ENCODE measurements around the gene ANXA11. TPM values are rescaled to one million over a fixed set of nuclear protein-coding genes. Genes with fewer than 3 reads are reported as not detected.
"Not testable (repeated sequence)": the region's sequence is repeated elsewhere in the genome, so short reads cannot be mapped to it uniquely, and the experiment has no call there.

The ANXA11 gene
- total RNA-seq, 1 experiment from 2014 or later, result 198 TPM

GRCh38 chr10:80145406-80146308 lies 59.7 kb downstream of the ANXA11 start:
- H3K36me3 ChIP-seq, result peaks cover 36% of the 10 kb centered on the region
- peak; percentile 54 for DNase-seq
- not testable (repeated sequence) for H3K27me3 ChIP-seq, H3K4me3 ChIP-seq, H3K9me3 ChIP-seq

- no peaks in the 10 kb centered on the region; the same call in none of the 2 replicates for H3K9me3 ChIP-seq
- no peaks in the 10 kb centered on the region for H3K27me3 ChIP-seq
- no peak overlapping the region for H3K4me3 ChIP-seq
- H3K36me3 ChIP-seq, result peaks cover 27% of the 10 kb centered on the region
- no peak for DNase-seq
Observed at GRCh38 chr10:80144696-80145131, 60.6 kb downstream of the ANXA11 start.

DNA sequence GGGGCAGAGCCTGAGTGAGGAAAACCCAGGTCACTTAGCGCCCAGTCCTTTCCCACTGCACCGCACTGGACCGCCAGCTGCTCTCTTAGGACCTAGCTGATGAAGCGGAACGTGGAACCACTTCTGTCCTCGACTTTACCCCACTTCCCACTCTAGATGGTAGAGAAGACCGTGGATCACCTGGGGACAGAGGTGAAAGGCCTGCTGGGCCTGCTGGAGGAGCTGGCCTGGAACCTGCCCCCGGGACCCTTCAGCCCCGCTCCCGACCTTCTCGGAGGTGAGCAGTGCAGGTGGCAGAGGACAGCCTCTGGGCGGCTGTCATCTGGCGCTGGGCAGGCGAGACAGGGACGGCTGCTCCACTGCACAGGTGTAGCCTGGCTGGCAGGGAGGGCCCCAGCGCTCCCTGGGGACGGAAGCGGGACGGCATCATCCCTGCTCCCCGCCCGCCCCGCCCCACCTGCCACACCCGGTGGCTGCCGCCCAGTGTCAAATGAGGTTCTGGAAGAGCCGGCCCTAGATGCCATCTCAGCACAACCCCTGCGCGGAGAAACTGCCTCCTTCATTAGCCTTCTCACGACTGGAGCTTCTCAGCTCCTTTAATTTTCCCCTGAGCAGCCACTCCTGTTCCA lies 61.2 kb downstream of the ANXA11 start:
- H3K9me3 ChIP-seq, result no peaks in the 10 kb centered on the region
- peaks cover 21% of the 10 kb centered on the region for H3K36me3 ChIP-seq
- no peak overlapping the region for H3K4me3 ChIP-seq
- DNase-seq, result no peak
- H3K27me3 ChIP-seq, result no peaks in the 10 kb centered on the region

DNA sequence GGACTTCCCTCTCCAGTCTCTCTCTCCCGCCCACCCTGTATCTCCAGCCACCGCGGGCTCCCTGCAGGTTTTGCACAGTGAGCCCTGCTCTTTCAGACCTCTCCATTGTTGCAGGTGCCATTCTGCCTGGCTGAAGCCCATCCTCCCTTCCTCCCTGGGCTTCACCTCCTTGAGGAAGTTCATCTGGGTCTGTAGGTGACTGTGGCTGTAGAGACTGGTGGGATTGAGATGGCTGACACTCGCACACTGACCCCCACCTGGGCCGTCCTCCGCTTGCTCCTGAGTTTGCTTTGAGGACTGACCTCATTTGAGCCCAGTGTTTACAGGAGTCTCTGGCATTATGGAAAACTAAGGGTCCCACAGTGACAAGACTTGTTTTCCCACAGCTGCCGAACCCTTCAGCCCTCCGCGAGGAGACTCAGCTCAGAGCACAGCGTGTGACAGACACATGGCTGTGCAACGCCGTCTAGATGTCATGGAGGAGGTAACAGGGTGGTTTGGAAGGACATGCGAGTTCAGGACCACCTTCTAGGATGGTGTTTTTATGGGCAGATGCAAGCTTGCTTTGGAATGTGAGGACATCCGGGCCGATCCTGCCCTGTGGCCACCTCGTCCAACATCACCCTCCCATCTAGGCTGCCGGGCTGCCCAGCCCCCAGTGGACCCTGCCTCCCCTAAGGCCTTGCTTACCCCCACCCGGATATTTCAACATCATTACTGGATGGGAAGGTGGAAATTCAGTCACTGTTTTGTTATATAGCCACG lies 63.5 kb downstream of the ANXA11 start:
- DNase-seq, result no peak
- Histone ChIP-seq H3K36me3 (peaks cover under 1% of the 10 kb centered on the region), H3K27me3 (no peaks in the 10 kb centered on the region), H3K4me3 (no peak overlapping the region), H3K9me3 (no peaks in the 10 kb centered on the region)

DNA sequence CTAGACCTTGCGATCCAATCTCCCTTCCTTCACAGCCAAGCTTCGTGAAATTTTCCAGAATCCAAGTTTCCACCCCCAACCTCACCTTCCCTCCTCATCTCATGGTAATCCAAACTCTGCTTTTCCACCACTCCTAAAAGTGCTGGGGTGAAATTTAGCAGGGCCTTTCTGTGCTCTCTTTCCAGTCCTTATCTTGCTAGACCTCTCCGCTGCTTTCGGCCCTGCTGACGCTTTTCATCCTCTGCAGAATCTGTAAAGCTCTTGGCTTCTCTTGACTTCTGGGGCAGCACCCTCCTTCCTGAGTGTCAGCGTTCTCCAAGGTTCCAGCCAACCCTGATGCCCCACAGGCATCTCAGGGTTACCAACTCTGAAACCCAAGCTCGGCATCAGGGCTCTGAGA lies 65.1 kb downstream of the ANXA11 start:
- Histone ChIP-seq H3K36me3 (no peaks in the 10 kb centered on the region), H3K4me3 (no peak overlapping the region), H3K27me3 (no peaks in the 10 kb centered on the region), H3K9me3 (no peaks in the 10 kb centered on the region)
- DNase-seq, result no peak

DNA sequence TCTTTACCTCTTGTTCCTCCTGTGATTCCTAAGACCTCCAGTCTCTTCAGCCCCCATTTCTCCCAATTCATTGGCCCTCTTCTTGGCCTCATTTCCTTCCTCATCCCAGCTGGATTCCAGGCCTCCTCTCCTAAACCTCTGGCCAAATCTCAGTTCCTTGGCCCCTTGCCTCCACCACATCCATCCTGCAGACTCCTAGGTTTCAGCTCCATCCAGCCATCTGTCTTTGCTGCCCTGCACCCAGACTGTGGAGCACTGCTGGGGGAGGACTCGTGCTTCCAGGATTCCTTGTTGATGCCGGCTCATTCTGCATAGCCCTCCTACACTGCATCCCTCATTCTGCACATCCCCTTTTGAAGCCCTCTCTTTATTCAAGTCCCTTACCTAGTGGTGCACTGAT lies 66.1 kb downstream of the ANXA11 start:
- H3K4me3 ChIP-seq, result no peak overlapping the region

DNA sequence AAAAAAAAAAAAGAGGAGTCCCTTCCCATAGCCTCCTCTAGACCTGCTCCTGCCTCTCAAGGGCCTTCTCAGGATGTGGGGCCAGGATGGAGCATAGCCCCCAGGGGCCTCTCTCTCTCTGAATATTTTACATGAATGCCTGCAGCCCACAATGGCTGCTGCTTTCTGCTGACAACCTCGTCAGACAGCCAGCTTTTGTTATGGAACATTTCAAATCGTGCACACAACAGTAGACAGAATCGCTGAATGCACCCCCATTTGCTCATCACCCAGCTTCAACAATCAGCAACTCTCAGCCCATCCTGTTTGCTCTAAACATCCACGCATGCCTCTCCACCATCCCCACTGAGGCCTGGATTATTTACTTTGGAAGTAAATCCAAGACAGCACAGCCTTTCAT lies 67.4 kb downstream of the ANXA11 start:
- Histone ChIP-seq H3K27me3 (no peaks in the 10 kb centered on the region), H3K9me3 (no peaks in the 10 kb centered on the region), H3K4me3 (no peak overlapping the region), H3K36me3 (no peaks in the 10 kb centered on the region)
- DNase-seq, result no peak

More for the DNA sequence above, 66.1 kb downstream of the ANXA11 start:
- DNase-seq, result no peak
- H3K36me3 ChIP-seq, result no peaks in the 10 kb centered on the region
- no peaks in the 10 kb centered on the region for H3K27me3 ChIP-seq
- no peaks in the 10 kb centered on the region for H3K9me3 ChIP-seq

DNA sequence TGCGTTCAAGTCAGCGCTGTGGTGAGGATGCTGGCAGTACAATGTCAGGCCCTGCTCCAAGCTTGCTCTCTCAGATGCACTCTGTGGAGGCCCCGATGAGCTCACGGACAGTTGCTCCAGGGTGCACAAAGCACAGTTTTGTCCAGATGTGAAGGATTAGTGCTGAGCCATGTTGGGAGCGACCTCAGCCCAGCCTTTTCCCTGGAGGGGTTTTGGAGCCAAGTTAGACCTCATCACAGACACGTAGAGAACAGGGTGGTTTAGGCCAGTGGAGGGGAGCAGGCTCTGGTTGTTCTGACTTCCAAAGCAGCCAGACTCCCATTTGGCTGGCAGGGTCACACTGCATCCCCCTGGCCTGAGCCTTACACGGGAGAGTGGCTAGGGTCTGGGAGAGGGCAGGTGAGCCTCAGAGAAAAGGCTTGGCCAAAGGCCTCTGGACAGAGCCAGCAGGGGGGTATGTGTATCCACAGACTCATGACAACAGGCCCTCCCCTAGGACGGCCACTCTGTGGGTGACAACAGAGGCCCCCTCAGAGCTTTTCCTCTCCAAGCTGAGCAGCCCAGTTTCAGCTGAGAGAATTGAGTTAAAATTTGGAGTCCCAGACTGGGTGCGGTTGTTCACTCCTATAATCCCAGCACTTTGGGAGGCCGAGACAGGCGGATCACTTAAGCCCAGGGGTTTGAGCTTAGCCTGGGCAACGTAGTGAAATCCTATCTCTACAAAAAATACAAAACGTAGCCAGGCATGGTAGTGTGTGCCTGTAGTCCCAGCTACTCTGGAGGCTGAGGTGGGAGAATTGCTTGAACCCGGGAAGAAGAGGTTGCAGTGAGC lies 68.1 kb downstream of the ANXA11 start:
- H3K36me3 ChIP-seq, result no peaks in the 10 kb centered on the region
- H3K27me3 ChIP-seq, result no peaks in the 10 kb centered on the region
- H3K9me3 ChIP-seq, result no peaks in the 10 kb centered on the region
- no peak overlapping the region for H3K4me3 ChIP-seq
- peak; percentile 93 for DNase-seq

GRCh38 chr10:80136134-80136571 lies 69.2 kb downstream of the ANXA11 start:
- peak; percentile 99 for DNase-seq
- Histone ChIP-seq H3K4me3 (no peak overlapping the region), H3K9me3 (no peaks in the 10 kb centered on the region), H3K27me3 (no peaks in the 10 kb centered on the region), H3K36me3 (no peaks in the 10 kb centered on the region)

GRCh38 chr10:80133687-80134086 lies 71.7 kb downstream of the ANXA11 start:
- not testable (repeated sequence) for H3K36me3 ChIP-seq, H3K4me3 ChIP-seq, DNase-seq, H3K9me3 ChIP-seq, H3K27me3 ChIP-seq

DNA sequence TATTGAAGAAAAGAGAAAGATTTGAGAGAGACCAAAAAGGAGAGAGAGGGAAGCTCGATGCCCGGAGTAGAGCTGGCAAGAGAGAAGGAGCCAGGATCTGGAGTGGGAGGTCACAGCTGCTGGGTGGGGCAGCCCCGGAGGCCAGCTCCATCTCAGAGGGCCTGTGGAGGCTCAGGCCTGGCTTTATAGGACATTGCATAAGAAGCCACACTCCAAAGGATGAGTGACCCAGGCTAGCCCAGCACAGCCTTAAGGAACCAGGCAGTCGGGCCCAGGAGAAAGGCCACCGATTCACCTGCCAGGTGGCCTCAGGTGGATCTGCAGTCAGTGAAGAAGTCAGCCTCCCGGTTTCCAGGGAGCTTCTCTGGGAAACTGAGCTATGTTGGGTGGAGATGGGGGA lies 72.1 kb downstream of the ANXA11 start:
- peak; percentile 49 for DNase-seq

DNA sequence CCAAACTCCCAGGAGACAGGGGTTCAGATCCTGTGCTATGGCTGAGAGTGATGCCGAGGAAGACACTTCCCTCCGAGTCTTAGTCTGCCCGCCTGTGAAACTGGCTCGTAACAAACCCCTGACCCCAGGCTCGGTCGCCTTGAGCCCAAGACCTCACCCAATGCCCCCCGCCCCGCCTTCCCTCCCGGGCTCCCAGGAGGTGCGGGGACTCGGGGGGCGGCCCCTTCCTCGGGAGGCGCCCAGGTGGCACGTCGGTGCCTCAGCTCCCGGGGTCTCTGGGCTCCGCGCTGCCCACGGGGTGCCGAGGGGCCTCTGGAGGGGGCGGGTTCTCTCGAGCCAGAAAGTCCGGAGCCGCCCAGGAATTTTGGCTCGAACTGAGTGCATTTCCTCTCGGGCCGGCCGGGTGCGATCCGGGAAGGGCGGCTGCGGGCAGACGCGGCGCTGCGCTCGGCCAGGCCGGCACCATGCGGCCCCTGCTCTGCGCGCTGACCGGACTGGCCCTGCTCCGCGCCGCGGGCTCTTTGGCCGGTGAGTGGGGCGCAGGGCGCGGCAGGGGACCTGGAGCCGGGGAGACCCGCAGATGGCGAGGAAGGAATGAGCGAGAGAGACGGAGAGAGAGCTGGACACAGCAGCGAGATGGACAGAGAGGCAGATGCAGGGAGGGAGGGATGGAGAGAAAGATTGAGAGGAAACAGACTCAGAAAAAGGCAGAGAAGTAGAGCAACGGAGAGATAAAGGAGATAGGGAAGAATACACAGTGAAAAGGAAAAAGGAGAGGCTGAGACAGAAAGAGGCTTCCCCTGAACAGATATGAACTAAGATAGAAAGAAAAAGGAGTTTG lies 72.8 kb downstream of the ANXA11 start, which contains the start of gene PLAC9:
PLAC9 (plus strand) TSS at position 432 of the 841 bp plus-strand sequence; CDS start at position 465, 33 bp downstream.
- H3K4me3 ChIP-seq, result peak within 1 kb of the TSS; percentile 47
- no peaks in the 10 kb centered on the region for H3K9me3 ChIP-seq
- H3K27me3 ChIP-seq, result no peaks in the 10 kb centered on the region
- peak; percentile 54 for DNase-seq
- no peaks in the 10 kb centered on the region for H3K36me3 ChIP-seq

More for the DNA sequence above, 72.1 kb downstream of the ANXA11 start:
- no peaks in the 10 kb centered on the region for H3K36me3 ChIP-seq
- H3K4me3 ChIP-seq, result peak overlapping the region; percentile 47
- no peaks in the 10 kb centered on the region for H3K27me3 ChIP-seq
- H3K9me3 ChIP-seq, result no peaks in the 10 kb centered on the region

GRCh38 chr10:80131499-80131901 lies 73.8 kb downstream of the ANXA11 start:
- Histone ChIP-seq H3K9me3 (no peaks in the 10 kb centered on the region), H3K4me3 (no peak overlapping the region), H3K27me3 (no peaks in the 10 kb centered on the region), H3K36me3 (no peaks in the 10 kb centered on the region)
- DNase-seq, result no peak

- no peaks in the 10 kb centered on the region for H3K27me3 ChIP-seq
- H3K9me3 ChIP-seq, result no peaks in the 10 kb centered on the region
- H3K36me3 ChIP-seq, result no peaks in the 10 kb centered on the region
- H3K4me3 ChIP-seq, result no peak overlapping the region
- peak; percentile 23 for DNase-seq
Observed at GRCh38 chr10:80126876-80127275, 78.5 kb downstream of the ANXA11 start.

DNA sequence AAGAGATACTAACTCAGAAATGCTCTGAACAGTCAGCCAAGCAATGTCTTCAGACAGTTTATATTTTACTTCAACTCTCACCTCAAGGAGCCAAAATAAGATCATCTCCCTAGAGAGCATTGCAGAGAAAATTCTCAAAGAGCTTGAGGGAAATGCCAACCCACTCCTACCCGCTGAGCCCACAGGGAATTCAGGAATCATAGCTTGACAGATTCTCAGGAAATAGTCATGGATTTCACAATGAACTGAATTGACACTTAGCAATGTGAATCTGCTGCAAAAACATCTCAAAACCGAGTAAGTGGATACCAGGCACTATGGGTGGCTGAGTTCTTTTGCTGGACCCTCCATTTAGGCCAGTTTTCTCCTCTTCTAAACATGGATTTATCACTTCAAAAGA lies 82.6 kb downstream of the ANXA11 start:
- Histone ChIP-seq H3K27me3 (no peaks in the 10 kb centered on the region), H3K4me3 (no peak overlapping the region), H3K36me3 (no peaks in the 10 kb centered on the region), H3K9me3 (no peaks in the 10 kb centered on the region)
- no peak for DNase-seq

Data from MG63 (cell line).